ENCODE results near the gene BIK. TPM values are rescaled to one million over a fixed set of nuclear protein-coding genes. Genes with fewer than 3 reads are reported as not detected.

BIK gene
- total RNA-seq = 1.6 TPM
- long read RNA-seq, partial matches to known transcripts = 0 of 5 reads
- long read RNA-seq, other reads (novel, unspliced or antisense) = 2 of 5 reads

GRCh38 chr22:43110444-43110926, at the start of gene BIK:
Gene BIK, plus strand, starts transcription at chr22:43110750. Its CDS starts 13,273 bp downstream, at chr22:43124023.
- peak within 1 kb of the TSS; percentile 54 for H3K27ac ChIP-seq
- no peaks in the 10 kb centered on the region for H3K9me3 ChIP-seq
- H3K4me1 ChIP-seq = peaks cover 19% of the 10 kb centered on the region
- peaks cover 17% of the 10 kb centered on the region for H3K27me3 ChIP-seq (ENCODE audit: low read depth)
- ATAC-seq (peak; percentile 78 to 83), DNase-seq (peak; percentile 69)
- H3K4me3 ChIP-seq = peak within 1 kb of the TSS; percentile 75
- intact Hi-C loops (cut with DNase I) = no loop called here
- TF ChIP-seq CTCF (IDR thresholded peaks at IDR 0.05) = no peak
- H3K36me3 ChIP-seq = no peaks in the 10 kb centered on the region

GRCh38 chr22:43066134-43066533, 44.4 kb upstream of the BIK start:
- ATAC-seq (peak in 1 of 2 donors; percentile 24), DNase-seq (no peak)
- Histone ChIP-seq H3K4me1 (no peaks in the 10 kb centered on the region), H3K4me3 (no peak overlapping the region), H3K9me3 (no peaks in the 10 kb centered on the region), H3K36me3 (peaks cover 30% of the 10 kb centered on the region), H3K27ac (no peak overlapping the region), H3K27me3 (ENCODE audit: low read depth) (no peaks in the 10 kb centered on the region)
- intact Hi-C loops (cut with DNase I) = no loop called here
- no peak for TF ChIP-seq CTCF (IDR thresholded peaks at IDR 0.05)

- intact Hi-C loops (cut with DNase I) = no loop called here
- Histone ChIP-seq H3K4me1 (no peaks in the 10 kb centered on the region), H3K36me3 (peaks cover 28% of the 10 kb centered on the region), H3K9me3 (no peaks in the 10 kb centered on the region), H3K4me3 (no peak overlapping the region), H3K27ac (no peak overlapping the region), H3K27me3 (ENCODE audit: low read depth) (no peaks in the 10 kb centered on the region)
- ATAC-seq (no peak), DNase-seq (no peak)
- TF ChIP-seq CTCF (IDR thresholded peaks at IDR 0.05) = no peak
These were observed 43.6 kb upstream of the BIK start for GRCh38 chr22:43066844-43067385.

GRCh38 chr22:43077121-43077877, 33.3 kb upstream of the BIK start:
- no peak for ATAC-seq

GRCh38 chr22:43078522-43078921, 32.0 kb upstream of the BIK start:
- no peak overlapping the region for H3K27ac ChIP-seq
- no peak for DNase-seq
- H3K9me3 ChIP-seq = no peaks in the 10 kb centered on the region
- no peak overlapping the region for H3K4me3 ChIP-seq
- peaks cover 12% of the 10 kb centered on the region for H3K36me3 ChIP-seq
- no peaks in the 10 kb centered on the region for H3K4me1 ChIP-seq
- intact Hi-C loops (cut with DNase I) = no loop called here
- no peaks in the 10 kb centered on the region for H3K27me3 ChIP-seq (ENCODE audit: low read depth)
- no peak for ATAC-seq
- no peak for TF ChIP-seq CTCF (IDR thresholded peaks at IDR 0.05)

More at GRCh38 chr22:43077121-43077877, 33.3 kb upstream of the BIK start:
- intact Hi-C loops (cut with DNase I) = no loop called here
- Histone ChIP-seq H3K9me3 (no peaks in the 10 kb centered on the region), H3K4me1 (no peaks in the 10 kb centered on the region), H3K36me3 (peaks cover 12% of the 10 kb centered on the region), H3K27me3 (ENCODE audit: low read depth) (no peaks in the 10 kb centered on the region), H3K27ac (no peak overlapping the region), H3K4me3 (no peak overlapping the region)
- no peak for DNase-seq
- TF ChIP-seq CTCF (IDR thresholded peaks at IDR 0.05) = no peak
